ENCODE results near the gene MCOLN1.
"Not testable (repeated sequence)": the region's sequence is repeated elsewhere in the genome, so short reads cannot be mapped to it uniquely, and the experiment has no call there.

The MCOLN1 gene

GRCh38 chr19:7565332-7565731 lies 42.9 kb downstream of the MCOLN1 start:
- no peak for DNase-seq (ENCODE audit: low read depth in 1 of 2, low spot score in 1 of 2)

DNA sequence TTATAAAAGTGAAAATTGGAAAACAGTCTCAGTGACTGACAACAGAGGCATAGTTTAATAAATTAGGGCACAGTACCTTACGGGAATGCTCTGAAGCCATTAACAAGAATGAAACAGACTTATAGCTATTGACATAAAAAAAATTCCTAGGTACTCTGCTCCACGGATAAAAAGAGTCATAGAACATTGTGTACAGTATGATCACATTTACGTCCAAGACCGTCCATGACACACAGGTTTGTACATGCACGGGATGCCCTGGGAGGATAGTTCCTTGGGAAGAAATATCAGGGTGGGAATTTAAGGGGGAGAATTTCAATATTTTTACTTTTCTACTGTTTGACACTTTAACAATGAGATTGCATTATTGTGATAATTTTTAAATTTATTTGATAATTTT lies 48.3 kb downstream of the MCOLN1 start:
- no peak for DNase-seq (ENCODE audit: low read depth in 1 of 2, low spot score in 1 of 2)

DNA sequence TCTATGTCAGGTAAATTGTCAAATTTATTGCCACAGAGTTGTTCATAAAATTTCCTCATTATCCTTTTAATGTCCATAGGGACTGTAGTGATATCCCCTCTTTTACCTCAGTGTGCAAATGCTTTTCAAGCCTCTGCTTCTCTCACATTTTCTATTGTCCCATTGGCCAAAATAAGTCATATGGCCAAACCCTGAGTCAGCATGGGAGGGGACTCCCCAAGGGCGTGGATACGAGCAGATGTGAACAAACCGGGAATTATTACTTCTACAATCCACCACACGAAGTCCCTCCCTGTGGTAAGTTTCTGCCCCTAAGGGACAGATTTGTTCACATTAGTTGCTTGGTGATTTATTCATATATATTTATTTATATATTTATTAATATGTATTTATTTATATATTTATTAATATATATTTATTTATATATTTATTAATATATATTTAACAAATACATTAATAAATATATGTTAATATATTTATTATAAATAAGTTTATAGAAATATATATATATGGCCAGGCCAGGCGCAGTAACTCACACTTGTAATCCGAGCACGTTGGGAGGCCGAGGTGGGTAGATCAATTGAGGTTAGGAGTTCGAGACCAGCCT lies 53.1 kb downstream of the MCOLN1 start:
- DNase-seq (ENCODE audit: low read depth in 1 of 2, low spot score in 1 of 2): no peak

DNA sequence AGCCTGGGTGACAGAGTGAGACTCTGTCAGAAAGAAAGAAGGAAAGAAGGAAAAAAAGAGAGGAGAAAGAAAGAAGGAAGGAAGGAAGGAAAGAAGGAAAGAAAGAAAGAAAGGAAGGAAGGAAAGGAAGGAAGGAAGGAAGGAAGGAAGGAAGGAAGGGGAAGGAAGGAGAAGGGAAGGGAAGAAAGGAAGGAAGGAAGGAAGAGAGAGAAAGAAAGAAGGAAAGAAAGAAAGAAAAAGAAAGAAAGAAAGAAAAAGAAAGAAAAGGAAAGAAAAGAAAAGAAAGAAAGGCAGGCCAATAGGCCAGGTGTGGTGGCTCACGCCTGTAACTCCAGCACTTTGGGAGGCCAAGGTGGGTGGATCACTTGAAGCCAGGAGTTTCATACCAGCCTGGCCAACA lies 55.0 kb downstream of the MCOLN1 start:
- DNase-seq (ENCODE audit: low read depth in 1 of 2, low spot score in 1 of 2): not testable (repeated sequence)

- no peak for DNase-seq (ENCODE audit: low read depth in 1 of 2, low spot score in 1 of 2)
Measured at GRCh38 chr19:7578127-7578526, 55.7 kb downstream of the MCOLN1 start.

GRCh38 chr19:7579182-7579581 lies 56.8 kb downstream of the MCOLN1 start:
- no peak for DNase-seq (ENCODE audit: low read depth in 1 of 2, low spot score in 1 of 2)

DNA sequence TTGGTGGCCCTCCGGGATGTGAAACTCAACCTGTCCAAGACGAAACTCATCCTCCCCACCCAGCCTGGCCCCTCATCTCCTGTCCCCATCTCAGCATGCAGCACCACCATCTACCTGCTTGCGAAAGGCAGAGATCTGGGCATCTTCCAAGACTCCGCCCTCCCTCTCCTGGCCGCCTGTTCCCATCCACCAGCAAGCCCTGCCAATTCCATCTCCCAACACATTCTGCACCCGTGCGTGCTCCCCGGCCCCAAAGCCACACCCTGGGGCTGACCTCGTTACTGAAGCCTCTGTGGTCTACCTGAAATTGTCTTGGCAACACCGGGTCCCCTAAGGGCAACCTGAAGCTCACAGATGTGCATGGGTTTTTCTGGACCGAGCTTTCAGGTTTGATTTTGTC lies 60.0 kb downstream of the MCOLN1 start:
- DNase-seq (ENCODE audit: low read depth in 1 of 2, low spot score in 1 of 2): no peak

Data from activated CD4-positive, alpha-beta T cell treated with anti-CD3 and anti-CD28 coated beads, Interleukin-2, amount 50 U/mL, for 24 hours (primary cell).